T-helper 1 cell treated with Interleukin-12 subunit alpha and Interleukin-12 subunit beta and Interleukin-4 antibody, amounts not matched to agents 30 μg/mL and 1 μg/mL, for 36 hours (primary cell): ENCODE measurements around the gene GBP2.
A peak's percentile ranks its signal among the peaks of the same experiment; 100 is the strongest.

Source experiments
- H3K27ac Mint-ChIP-seq: one replicate; pipeline ENCODE4 v1.8.0; 2021; ENCODE audit warnings: mild to moderate bottlenecking, mixed read lengths
- H3K27me3 Mint-ChIP-seq: one replicate; pipeline ENCODE4 v1.8.0; 2021; ENCODE audit warnings: low read depth, mixed read lengths
- H3K36me3 Mint-ChIP-seq: one replicate; pipeline ENCODE4 v1.8.0; 2021; ENCODE audit warnings: low read depth, mixed read lengths
- H3K4me1 Mint-ChIP-seq: one replicate; pipeline ENCODE4 v1.8.0; 2021; ENCODE audit warnings: low read depth, mixed read lengths
- H3K4me3 Mint-ChIP-seq: one replicate; pipeline ENCODE4 v1.8.0; 2021; ENCODE audit warnings: mild to moderate bottlenecking, moderate library complexity, mixed read lengths
- H3K9me3 Mint-ChIP-seq: one replicate; pipeline ENCODE4 v1.8.0; 2021; ENCODE audit warnings: mixed read lengths

GBP2 gene

GRCh38 chr1:89065079-89065868, 60.6 kb downstream of the GBP2 start, which contains the start of gene GBP1:
TSS of gene GBP1 (minus strand) at chr1:89065208. CDS start at chr1:89063234, 1,974 bp downstream.
- Mint-ChIP-seq H3K27me3 (no peaks in the 10 kb centered on the region), H3K27ac (peak within 1 kb of the TSS; percentile 91), H3K4me1 (peaks cover 46% of the 10 kb centered on the region), H3K9me3 (no peaks in the 10 kb centered on the region), H3K4me3 (peak within 1 kb of the TSS; percentile 86), H3K36me3 (peaks cover 44% of the 10 kb centered on the region)

DNA sequence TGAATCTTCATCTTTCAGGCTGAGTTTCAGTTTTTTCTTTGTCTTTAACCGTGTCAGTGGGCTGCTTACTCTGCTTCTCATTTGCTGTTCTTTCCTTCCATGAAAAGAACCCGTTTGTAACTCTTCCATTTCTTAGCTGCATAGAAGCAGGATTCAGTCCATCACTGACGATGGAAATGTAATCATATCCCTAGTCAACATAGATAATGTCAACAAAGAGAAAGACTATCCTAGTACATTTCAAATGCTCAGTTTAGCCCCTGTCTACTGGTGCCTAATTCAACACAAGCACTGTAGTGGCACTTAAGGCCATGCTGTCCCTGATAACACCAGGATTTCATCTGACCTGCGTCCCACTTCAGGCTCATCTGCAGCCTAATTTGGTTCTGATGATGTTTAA, 61.3 kb downstream of the GBP2 start:
- peak overlapping the region; percentile 91 for H3K27ac Mint-ChIP-seq
- H3K4me1 Mint-ChIP-seq = peaks cover 45% of the 10 kb centered on the region
- H3K27me3 Mint-ChIP-seq = no peaks in the 10 kb centered on the region
- H3K36me3 Mint-ChIP-seq = peaks cover 45% of the 10 kb centered on the region
- H3K9me3 Mint-ChIP-seq = no peaks in the 10 kb centered on the region
- peak overlapping the region; percentile 86 for H3K4me3 Mint-ChIP-seq

- Mint-ChIP-seq H3K4me3 (peak overlapping the region; percentile 86), H3K9me3 (no peaks in the 10 kb centered on the region), H3K36me3 (peaks cover 55% of the 10 kb centered on the region), H3K27me3 (no peaks in the 10 kb centered on the region), H3K4me1 (peaks cover 41% of the 10 kb centered on the region), H3K27ac (no peak overlapping the region)
Measured at GRCh38 chr1:89063094-89063493, 62.8 kb downstream of the GBP2 start.

GRCh38 chr1:89060091-89060490, 65.8 kb downstream of the GBP2 start:
- H3K9me3 Mint-ChIP-seq = no peaks in the 10 kb centered on the region
- no peak overlapping the region for H3K27ac Mint-ChIP-seq
- H3K4me1 Mint-ChIP-seq = peaks cover 36% of the 10 kb centered on the region
- no peaks in the 10 kb centered on the region for H3K27me3 Mint-ChIP-seq
- H3K4me3 Mint-ChIP-seq = no peak overlapping the region
- peaks cover 79% of the 10 kb centered on the region for H3K36me3 Mint-ChIP-seq
